ENCODE results near the gene DUSP1.

The DUSP1 gene

GRCh38 chr5:172719211-172719610, 51.8 kb downstream of the DUSP1 start:
- no peak for DNase-seq

- no peak for DNase-seq
These were observed 52.4 kb downstream of the DUSP1 start for GRCh38 chr5:172718527-172719114.
